MM.1S (cell line): ENCODE data around the gene POLD2.

Experiments
- DNase-seq: peaks from one replicate; pipeline ENCODE4 v3.0.0-alpha.2; 2015
- H2AFZ ChIP-seq: fragments of 300-600 bp; sonication (generic); 2 replicates; pipeline ENCODE4 v1.6.0; 2016; ENCODE audit warnings: antibody characterized with exemption, low read length
- H3F3A ChIP-seq: fragments of 300-600 bp; sonication (generic); 2 replicates; pipeline ENCODE4 v1.6.1; 2016; ENCODE audit warnings: mild to moderate bottlenecking, antibody characterized with exemption, low read length, moderate library complexity, mixed read lengths; ENCODE audit not compliant: insufficient read depth
- H3K27ac ChIP-seq: fragments of 300-600 bp; sonication (generic); 2 replicates; pipeline ENCODE4 v1.5.1; 2016; ENCODE audit warnings: mild to moderate bottlenecking, low read length
- H3K27me3 ChIP-seq: fragments of 300-600 bp; sonication (generic); replicated peaks from 2 replicates; pipeline ENCODE4 v1.6.0; 2016; ENCODE audit warnings: low read length; ENCODE audit not compliant: insufficient read depth
- H3K36me3 ChIP-seq: fragments of 300-600 bp; sonication (generic); replicated peaks from 2 replicates; pipeline ENCODE4 v1.6.1; 2016; ENCODE audit warnings: mild to moderate bottlenecking, low read length, mixed read lengths; ENCODE audit not compliant: insufficient read depth
- H3K4me1 ChIP-seq: fragments of 300-600 bp; sonication (generic); 2 replicates; pipeline ENCODE4 v1.6.1; 2016; ENCODE audit warnings: low read length, mixed read lengths
- H3K4me2 ChIP-seq: fragments of 300-600 bp; sonication (generic); 2 replicates; pipeline ENCODE4 v1.6.0; 2016; ENCODE audit warnings: low read depth, low read length
- H3K4me3 ChIP-seq: fragments of 300-600 bp; sonication (generic); 2 replicates; pipeline ENCODE4 v1.5.1; 2016; ENCODE audit warnings: low read length, mixed read lengths
- H3K79me2 ChIP-seq: fragments of 300-600 bp; sonication (generic); 2 replicates; pipeline ENCODE4 v1.6.1; 2016; ENCODE audit warnings: mixed run types, low read length, mixed read lengths
- H3K9ac ChIP-seq: fragments of 300-600 bp; sonication (generic); 2 replicates; pipeline ENCODE4 v1.6.1; 2016; ENCODE audit warnings: low read length, mixed read lengths
- H3K9me2 ChIP-seq: fragments of 300-600 bp; sonication (generic); replicated peaks from 2 replicates; pipeline ENCODE4 v1.6.1; 2016; ENCODE audit warnings: mild to moderate bottlenecking, low read length, mixed read lengths; ENCODE audit not compliant: insufficient read depth
- H3K9me3 ChIP-seq: fragments of 300-600 bp; sonication (generic); replicated peaks from 2 replicates; pipeline ENCODE4 v1.6.1; 2016; ENCODE audit warnings: mild to moderate bottlenecking, low read length, mixed read lengths; ENCODE audit not compliant: insufficient read depth
- H4K20me1 ChIP-seq: fragments of 300-600 bp; sonication (generic); 2 replicates; pipeline ENCODE4 v1.6.1; 2016; ENCODE audit warnings: mild to moderate bottlenecking, low read length, moderate library complexity, mixed read lengths; ENCODE audit not compliant: insufficient read depth
- CTCF ChIP-seq: fragments of 300-600 bp; sonication (generic); IDR thresholded peaks from 2 replicates; pipeline ENCODE4 v1.5.1; 2016; ENCODE audit warnings: antibody characterized with exemption, low read length, mixed read lengths
- EZH2 ChIP-seq: fragments of 300-600 bp; sonication (generic); optimal IDR thresholded peaks from 2 replicates; pipeline ENCODE3; 2017; ENCODE audit warnings: low read depth, mild to moderate bottlenecking, antibody characterized with exemption, low read length, mixed read lengths
- EZH2phosphoT487 ChIP-seq: fragments of 300-600 bp; sonication (generic); IDR thresholded peaks from 2 replicates; pipeline ENCODE4 v1.6.1; 2018; ENCODE audit warnings: antibody characterized with exemption, low read length

The POLD2 gene

GRCh38 chr7:44141221-44141850 is 18.0 kb upstream of the POLD2 start, which contains the start of gene MYL7:
Gene MYL7, minus strand, starts transcription at chr7:44141332. Its CDS starts 27 bp downstream, at chr7:44141305.
- H3K4me1 ChIP-seq, result no peaks in the 10 kb centered on the region
- no peaks in the 10 kb centered on the region for H4K20me1 ChIP-seq
- 0 out of 2 replicates have a peak, but pooled peaks cover 6% of the 10 kb centered on the region for H3K27me3 ChIP-seq
- H3K9me3 ChIP-seq, result no peaks in the 10 kb centered on the region
- no peaks in the 10 kb centered on the region for H3K9me2 ChIP-seq
- H3K4me3 ChIP-seq, result no peak within 1 kb of the TSS
- H3K36me3 ChIP-seq, result no peaks in the 10 kb centered on the region
- H3K4me2 ChIP-seq, result no peak within 1 kb of the TSS
- no peak within 1 kb of the TSS for H3K9ac ChIP-seq
- no peak within 1 kb of the TSS for H3K27ac ChIP-seq
- no peaks in the 10 kb centered on the region for H3F3A ChIP-seq
- DNase-seq, result no peak
- H3K79me2 ChIP-seq, result no peaks in the 10 kb centered on the region
- no peak for TF ChIP-seq EZH2phosphoT487
- TF ChIP-seq CTCF, result no peak
- no peak for TF ChIP-seq EZH2
- no peak within 1 kb of the TSS for H2AFZ ChIP-seq

GRCh38 chr7:44140341-44140740 is 17.0 kb upstream of the POLD2 start:
- no peaks in the 10 kb centered on the region for H3K36me3 ChIP-seq
- TF ChIP-seq CTCF (no peak), EZH2 (no peak), EZH2phosphoT487 (no peak)
- no peak for DNase-seq
- no peak overlapping the region for H3K9ac ChIP-seq
- no peak overlapping the region for H3K27ac ChIP-seq
- H2AFZ ChIP-seq, result no peak overlapping the region
- no peaks in the 10 kb centered on the region for H4K20me1 ChIP-seq
- no peak overlapping the region for H3K4me2 ChIP-seq
- no peaks in the 10 kb centered on the region for H3F3A ChIP-seq
- H3K27me3 ChIP-seq, result 0 out of 2 replicates have a peak, but pooled peaks cover 6% of the 10 kb centered on the region
- no peaks in the 10 kb centered on the region for H3K9me3 ChIP-seq
- no peak overlapping the region for H3K4me3 ChIP-seq
- no peaks in the 10 kb centered on the region for H3K4me1 ChIP-seq
- H3K79me2 ChIP-seq, result no peaks in the 10 kb centered on the region
- no peaks in the 10 kb centered on the region for H3K9me2 ChIP-seq

GRCh38 chr7:44139311-44140010 is 16.1 kb upstream of the POLD2 start:
- Histone ChIP-seq H3K36me3 (no peaks in the 10 kb centered on the region), H3K4me2 (no peak overlapping the region), H3K9me2 (no peaks in the 10 kb centered on the region), H3K9ac (no peak overlapping the region), H3K27ac (no peak overlapping the region), H3K4me3 (no peak overlapping the region), H3K4me1 (no peaks in the 10 kb centered on the region), H2AFZ (no peak overlapping the region), H3K9me3 (no peaks in the 10 kb centered on the region), H3F3A (no peaks in the 10 kb centered on the region), H3K27me3 (0 out of 2 replicates have a peak, but pooled peaks cover 4% of the 10 kb centered on the region), H4K20me1 (no peaks in the 10 kb centered on the region), H3K79me2 (no peaks in the 10 kb centered on the region)
- DNase-seq, result no peak
- TF ChIP-seq CTCF, result no peak
- TF ChIP-seq EZH2, result no peak
- TF ChIP-seq EZH2phosphoT487, result no peak
